ENCODE results near the gene RPL18A. TPM values are rescaled to one million over a fixed set of nuclear protein-coding genes. Genes with fewer than 3 reads are reported as not detected.

The RPL18A gene
- total and polyA plus RNA-seq, 2 experiments from 2014 or later: 1,314 to 2,829 TPM

DNA sequence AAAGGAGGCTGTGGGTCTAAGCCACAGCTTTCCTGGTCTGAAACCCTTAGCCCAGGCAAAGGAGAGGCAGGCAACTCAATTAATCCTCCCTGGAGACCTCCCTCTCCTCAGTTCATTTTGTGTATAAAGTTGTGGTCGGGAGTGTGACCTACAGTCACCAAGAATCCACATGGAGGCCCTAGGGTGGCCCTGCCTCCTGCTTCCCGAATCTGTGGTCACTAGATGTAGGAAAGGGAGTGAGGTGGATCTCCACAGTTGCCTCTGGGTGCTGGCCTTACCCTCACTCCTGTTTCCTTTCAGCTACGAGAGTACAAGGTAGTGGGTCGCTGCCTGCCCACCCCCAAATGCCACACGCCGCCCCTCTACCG, 1.3 kb downstream of the RPL18A start:
- Mint-ChIP-seq H3K36me3 (ENCODE audit: low read depth) (peaks cover 64% of the 10 kb centered on the region), H3K27ac (peak overlapping the region; percentile 100), H3K4me1 (peaks cover 17% of the 10 kb centered on the region), H3K4me3 (peak overlapping the region; percentile 99), H3K9me3 (peaks cover 11% of the 10 kb centered on the region; the same call in 2 of the 3 replicates), H3K27me3 (ENCODE audit: insufficient read depth, low read depth, poor library complexity) (peaks cover 31% of the 10 kb centered on the region)
- Histone ChIP-seq H3F3A (replicated peaks; ENCODE audit: low read depth) (peaks cover 56% of the 10 kb centered on the region), H3K36me3 (ENCODE audit: insufficient read depth) (peaks cover 37% of the 10 kb centered on the region), H3K4me1 (ENCODE audit: insufficient read depth) (peaks cover 9% of the 10 kb centered on the region; the same call in 1 of the 2 replicates), H3K79me2 (replicated peaks; ENCODE audit: insufficient read depth) (peaks cover 29% of the 10 kb centered on the region), H3K27ac (ENCODE audit: low read depth) (peak overlapping the region; percentile 90), H3K4me3 (peak overlapping the region; percentile 100), H3K4me2 (peak overlapping the region; percentile 100), H3K9me2 (ENCODE audit: insufficient read depth) (no peaks in the 10 kb centered on the region), H2AFZ (no peak overlapping the region), H4K20me1 (replicated peaks; ENCODE audit: insufficient read depth) (peaks cover 45% of the 10 kb centered on the region), H3K27me3 (ENCODE audit: insufficient read depth) (no peaks in the 10 kb centered on the region)
- TF ChIP-seq ZNF331 (CRISPR knock-in tag; IDR thresholded peaks at IDR 0.05; ENCODE audit: low read depth) (no peak), ZNF114 (CRISPR knock-in tag; IDR thresholded peaks at IDR 0.05) (no peak), STAT1 (IDR thresholded peaks at IDR 0.05; ENCODE audit: unreplicated experiment) (no peak), ETS1 (IDR thresholded peaks at IDR 0.05) (no peak), EZH2 (IDR thresholded peaks at IDR 0.05; ENCODE audit: low read depth, unreplicated experiment) (no peak), NANOG (IDR thresholded peaks at IDR 0.05; ENCODE audit: borderline replicate concordance) (no peak), EZH2phosphoT487 (IDR thresholded peaks at IDR 0.05; ENCODE audit: unreplicated experiment) (no peak), REST (IDR thresholded peaks at IDR 0.05; ENCODE audit: unreplicated experiment) (no peak), JUNB (IDR thresholded peaks at IDR 0.05; ENCODE audit: unreplicated experiment) (no peak), CTCF (conservative IDR thresholded peaks at IDR 0.05; ENCODE audit: low read depth in 2 of 2) (no peak)
- no peak for ATAC-seq
- no peak for DNase-seq (ENCODE audit: low spot score)

Measured in GM23338 (cell line).